ENCODE data around the gene ACER1. TPM values are rescaled to one million over a fixed set of nuclear protein-coding genes. Genes with fewer than 3 reads are reported as not detected.

Gene ACER1
- total and polyA plus RNA-seq, 2 of the 13 experiments (the other 11 are each of a cell fraction or from before 2014, with no cell fraction given), result not detected

DNA sequence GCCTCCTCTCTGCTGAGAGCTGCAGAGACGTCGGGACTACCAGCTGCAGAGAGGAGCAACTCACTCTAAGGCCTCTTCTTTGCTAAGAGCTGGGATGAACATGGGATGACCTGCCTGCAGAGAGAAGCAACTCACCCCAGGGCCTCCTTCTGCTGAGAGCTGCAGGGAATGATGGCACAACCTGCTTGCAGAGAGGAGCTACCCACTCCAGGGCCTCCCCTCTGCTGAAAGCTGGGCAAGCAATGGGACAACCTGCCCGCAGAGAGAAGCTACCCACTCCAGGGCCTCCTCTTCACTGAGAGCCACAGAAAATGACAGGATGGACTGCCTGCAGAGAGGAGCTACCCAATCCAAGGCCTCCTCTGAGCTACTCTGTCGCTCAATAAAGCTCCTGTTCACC is 46.7 kb downstream of the ACER1 start:
- Histone ChIP-seq H3K4me1 (ENCODE audit: insufficient read depth, low read length) (peaks cover 23% of the 10 kb centered on the region), H3K4me2 (ENCODE audit: low read depth, low read length) (no peak overlapping the region), H3K9me3 (ENCODE audit: low read length) (peaks cover 25% of the 10 kb centered on the region), H3K27me3 (ENCODE audit: control insufficient read depth in 1 of 2, insufficient read depth in 2 of 2, low read length in 2 of 2) (no peaks in the 10 kb centered on the region), H4K20me1 (ENCODE audit: insufficient read depth, low read length) (no peaks in the 10 kb centered on the region), H3K36me3 (replicated peaks in 1 of 2; ENCODE audit: control insufficient read depth in 1 of 2, insufficient read depth in 2 of 2, low read length in 2 of 2) (no peaks in the 10 kb centered on the region), H2AFZ (ENCODE audit: low read length) (no peak overlapping the region), H3K9ac (ENCODE audit: insufficient read depth, low read depth, low read length) (no peak overlapping the region), H3K4me3 (replicated peaks in 1 of 3; ENCODE audit: insufficient read depth in 1 of 3, low read depth in 2 of 3, low read length in 3 of 3) (no peak overlapping the region), H3K79me2 (ENCODE audit: insufficient read depth, low read length) (no peaks in the 10 kb centered on the region), H3K27ac (ENCODE audit: extremely low read length, insufficient read depth, low read length) (no peak overlapping the region)
- DNase-seq (ENCODE audit: low spot score) (no peak), FAIRE-seq (no peak), ATAC-seq (no peak)
- in situ Hi-C loops (cut with HindIII; ENCODE audit: extremely low pct_ligation_motif_present, low pct_unique_long_range_greater_than_20kb) (no loop called here), intact Hi-C loops (cut with micrococcal nuclease; ENCODE audit: unreplicated experiment) (no loop called here)
- TF ChIP-seq, protein P1, sequence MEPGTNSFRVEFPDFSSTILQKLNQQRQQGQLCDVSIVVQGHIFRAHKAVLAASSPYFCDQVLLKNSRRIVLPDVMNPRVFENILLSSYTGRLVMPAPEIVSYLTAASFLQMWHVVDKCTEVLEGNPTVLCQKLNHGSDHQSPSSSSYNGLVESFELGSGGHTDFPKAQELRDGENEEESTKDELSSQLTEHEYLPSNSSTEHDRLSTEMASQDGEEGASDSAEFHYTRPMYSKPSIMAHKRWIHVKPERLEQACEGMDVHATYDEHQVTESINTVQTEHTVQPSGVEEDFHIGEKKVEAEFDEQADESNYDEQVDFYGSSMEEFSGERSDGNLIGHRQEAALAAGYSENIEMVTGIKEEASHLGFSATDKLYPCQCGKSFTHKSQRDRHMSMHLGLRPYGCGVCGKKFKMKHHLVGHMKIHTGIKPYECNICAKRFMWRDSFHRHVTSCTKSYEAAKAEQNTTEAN (CRISPR knock-in tag; conservative IDR thresholded peaks at IDR 0.05), result no peak
- no peak for TF ChIP-seq ZNF782 (CRISPR knock-in tag; IDR thresholded peaks at IDR 0.05; ENCODE audit: borderline replicate concordance)
- no peak for TF ChIP-seq TBX2 (CRISPR knock-in tag; IDR thresholded peaks at IDR 0.05; ENCODE audit: borderline replicate concordance)
- no peak for TF ChIP-seq SNAI1 (CRISPR knock-in tag; IDR thresholded peaks at IDR 0.05; ENCODE audit: borderline replicate concordance)
- TF ChIP-seq, protein P2, sequence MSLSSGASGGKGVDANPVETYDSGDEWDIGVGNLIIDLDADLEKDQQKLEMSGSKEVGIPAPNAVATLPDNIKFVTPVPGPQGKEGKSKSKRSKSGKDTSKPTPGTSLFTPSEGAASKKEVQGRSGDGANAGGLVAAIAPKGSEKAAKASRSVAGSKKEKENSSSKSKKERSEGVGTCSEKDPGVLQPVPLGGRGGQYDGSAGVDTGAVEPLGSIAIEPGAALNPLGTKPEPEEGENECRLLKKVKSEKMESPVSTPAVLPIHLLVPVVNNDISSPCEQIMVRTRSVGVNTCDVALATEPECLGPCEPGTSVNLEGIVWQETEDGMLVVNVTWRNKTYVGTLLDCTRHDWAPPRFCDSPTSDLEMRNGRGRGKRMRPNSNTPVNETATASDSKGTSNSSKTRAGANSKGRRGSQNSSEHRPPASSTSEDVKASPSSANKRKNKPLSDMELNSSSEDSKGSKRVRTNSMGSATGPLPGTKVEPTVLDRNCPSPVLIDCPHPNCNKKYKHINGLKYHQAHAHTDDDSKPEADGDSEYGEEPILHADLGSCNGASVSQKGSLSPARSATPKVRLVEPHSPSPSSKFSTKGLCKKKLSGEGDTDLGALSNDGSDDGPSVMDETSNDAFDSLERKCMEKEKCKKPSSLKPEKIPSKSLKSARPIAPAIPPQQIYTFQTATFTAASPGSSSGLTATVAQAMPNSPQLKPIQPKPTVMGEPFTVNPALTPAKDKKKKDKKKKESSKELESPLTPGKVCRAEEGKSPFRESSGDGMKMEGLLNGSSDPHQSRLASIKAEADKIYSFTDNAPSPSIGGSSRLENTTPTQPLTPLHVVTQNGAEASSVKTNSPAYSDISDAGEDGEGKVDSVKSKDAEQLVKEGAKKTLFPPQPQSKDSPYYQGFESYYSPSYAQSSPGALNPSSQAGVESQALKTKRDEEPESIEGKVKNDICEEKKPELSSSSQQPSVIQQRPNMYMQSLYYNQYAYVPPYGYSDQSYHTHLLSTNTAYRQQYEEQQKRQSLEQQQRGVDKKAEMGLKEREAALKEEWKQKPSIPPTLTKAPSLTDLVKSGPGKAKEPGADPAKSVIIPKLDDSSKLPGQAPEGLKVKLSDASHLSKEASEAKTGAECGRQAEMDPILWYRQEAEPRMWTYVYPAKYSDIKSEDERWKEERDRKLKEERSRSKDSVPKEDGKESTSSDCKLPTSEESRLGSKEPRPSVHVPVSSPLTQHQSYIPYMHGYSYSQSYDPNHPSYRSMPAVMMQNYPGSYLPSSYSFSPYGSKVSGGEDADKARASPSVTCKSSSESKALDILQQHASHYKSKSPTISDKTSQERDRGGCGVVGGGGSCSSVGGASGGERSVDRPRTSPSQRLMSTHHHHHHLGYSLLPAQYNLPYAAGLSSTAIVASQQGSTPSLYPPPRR (CRISPR knock-in tag; IDR thresholded peaks at IDR 0.05; ENCODE audit: borderline replicate concordance), result no peak
- TF ChIP-seq SMAD9 (CRISPR knock-in tag; IDR thresholded peaks at IDR 0.05), result no peak
- no peak for TF ChIP-seq NBN (conservative IDR thresholded peaks at IDR 0.05)
- TF ChIP-seq, protein P3, sequence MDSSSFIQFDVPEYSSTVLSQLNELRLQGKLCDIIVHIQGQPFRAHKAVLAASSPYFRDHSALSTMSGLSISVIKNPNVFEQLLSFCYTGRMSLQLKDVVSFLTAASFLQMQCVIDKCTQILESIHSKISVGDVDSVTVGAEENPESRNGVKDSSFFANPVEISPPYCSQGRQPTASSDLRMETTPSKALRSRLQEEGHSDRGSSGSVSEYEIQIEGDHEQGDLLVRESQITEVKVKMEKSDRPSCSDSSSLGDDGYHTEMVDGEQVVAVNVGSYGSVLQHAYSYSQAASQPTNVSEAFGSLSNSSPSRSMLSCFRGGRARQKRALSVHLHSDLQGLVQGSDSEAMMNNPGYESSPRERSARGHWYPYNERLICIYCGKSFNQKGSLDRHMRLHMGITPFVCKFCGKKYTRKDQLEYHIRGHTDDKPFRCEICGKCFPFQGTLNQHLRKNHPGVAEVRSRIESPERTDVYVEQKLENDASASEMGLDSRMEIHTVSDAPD (CRISPR knock-in tag; IDR thresholded peaks at IDR 0.05), result no peak
- no peak for TF ChIP-seq TBL1XR1 (IDR thresholded peaks at IDR 0.05; ENCODE audit: borderline replicate concordance, low read length, partially characterized antibody)
- TF ChIP-seq, protein P4, sequence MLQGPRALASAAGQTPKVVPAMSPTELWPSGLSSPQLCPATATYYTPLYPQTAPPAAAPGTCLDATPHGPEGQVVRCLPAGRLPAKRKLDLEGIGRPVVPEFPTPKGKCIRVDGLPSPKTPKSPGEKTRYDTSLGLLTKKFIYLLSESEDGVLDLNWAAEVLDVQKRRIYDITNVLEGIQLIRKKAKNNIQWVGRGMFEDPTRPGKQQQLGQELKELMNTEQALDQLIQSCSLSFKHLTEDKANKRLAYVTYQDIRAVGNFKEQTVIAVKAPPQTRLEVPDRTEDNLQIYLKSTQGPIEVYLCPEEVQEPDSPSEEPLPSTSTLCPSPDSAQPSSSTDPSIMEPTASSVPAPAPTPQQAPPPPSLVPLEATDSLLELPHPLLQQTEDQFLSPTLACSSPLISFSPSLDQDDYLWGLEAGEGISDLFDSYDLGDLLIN (CRISPR knock-in tag; IDR thresholded peaks at IDR 0.05; ENCODE audit: borderline replicate concordance), result no peak
- no peak for TF ChIP-seq ZNF75D (CRISPR knock-in tag; IDR thresholded peaks at IDR 0.05; ENCODE audit: borderline replicate concordance)
- no peak for TF ChIP-seq ZNF570 (CRISPR knock-in tag; IDR thresholded peaks at IDR 0.05; ENCODE audit: borderline replicate concordance)
- BruUV-seq (replicated peaks), result no TSS peak
- POLR2A ChIA-PET, result interaction anchor here (1.0 kb wide), 1 partner anchor 11 kb away, joined by 4 read pairs; no protein-coding TSS in a partner anchor
- 21% methylated on average over 4 of the region's 4 CpGs for WGBS (ENCODE audit: low lambda C conversion rate)
- CTCF ChIA-PET (ENCODE audit: low intra/inter-chr PET ratio, low total read pairs), result no interaction called here
